HepG2 (cell line): ENCODE data around the gene ZNF26. TPM values are rescaled to one million over a fixed set of nuclear protein-coding genes. Genes with fewer than 3 reads are reported as not detected.

Source experiments
- AHR ChIP-seq: IDR thresholded peaks from 2 replicates; pipeline ENCODE4 v1.6.1; 2018; ENCODE audit warnings: missing genetic modification reagents, missing compliant biosample characterization
- ARID3A ChIP-seq: IDR thresholded peaks from 2 replicates; pipeline ENCODE4 v1.6.1; 2012; ENCODE audit warnings: low read depth, low read length, improper control_type of control experiment
- ATF5 ChIP-seq: sonication (generic); formaldehyde crosslinking; IDR thresholded peaks from 2 replicates; pipeline ENCODE4 v1.4.0; 2020; ENCODE audit warnings: mild to moderate bottlenecking, low read depth, missing genetic modification reagents
- HES4 ChIP-seq: sonication (generic); formaldehyde crosslinking; IDR thresholded peaks from 2 replicates; pipeline ENCODE4 v1.9.0; 2021; ENCODE audit warnings: mild to moderate bottlenecking, missing genetic modification reagents, borderline replicate concordance
- MED13 ChIP-seq: sonication (generic); formaldehyde crosslinking; IDR thresholded peaks from 2 replicates; pipeline ENCODE4 v1.5.0; 2020; ENCODE audit warnings: missing genetic modification reagents
- NCOA1 ChIP-seq: sonication (generic); formaldehyde crosslinking; IDR thresholded peaks from 2 replicates; pipeline ENCODE4 v1.9.0; 2021; ENCODE audit warnings: missing genetic modification reagents
- NCOA2 ChIP-seq: sonication (generic); formaldehyde crosslinking; IDR thresholded peaks from 2 replicates; pipeline ENCODE4 v1.8.0; 2022; ENCODE audit warnings: inconsistent platforms
- RNF2 ChIP-seq: fragments of 450-650 bp; conservative IDR thresholded peaks from 2 replicates; pipeline ENCODE4 v1.6.1; 2016; ENCODE audit warnings: low read depth
- THYN1 ChIP-seq: sonication (generic); formaldehyde crosslinking; IDR thresholded peaks from 2 replicates; pipeline ENCODE4 v1.8.1; 2023; ENCODE audit warnings: low read depth, mild to moderate bottlenecking, moderate library complexity, missing genetic modification reagents, borderline replicate concordance
- ZNF296 ChIP-seq: sonication (generic); formaldehyde crosslinking; conservative IDR thresholded peaks from 2 replicates; pipeline ENCODE4 v1.5.0; 2020; ENCODE audit warnings: mild to moderate bottlenecking, missing genetic modification reagents
- ZNF766 ChIP-seq: sonication (generic); formaldehyde crosslinking; IDR thresholded peaks from 2 replicates; pipeline ENCODE4 v1.5.0; 2020; ENCODE audit warnings: missing genetic modification reagents, borderline replicate concordance
- ZNF777 ChIP-seq: sonication (generic); formaldehyde crosslinking; IDR thresholded peaks from 2 replicates; pipeline ENCODE4 v1.4.0; 2020; ENCODE audit warnings: missing genetic modification reagents
- ZNF782 ChIP-seq: sonication (generic); formaldehyde crosslinking; IDR thresholded peaks from 2 replicates; pipeline ENCODE4 v1.4.0; 2020; ENCODE audit warnings: missing genetic modification reagents, mild to moderate bottlenecking, borderline replicate concordance
- ZNF83 ChIP-seq: sonication (generic); formaldehyde crosslinking; IDR thresholded peaks from 2 replicates; pipeline ENCODE4 v1.4.0; 2020; ENCODE audit warnings: missing genetic modification reagents, mild to moderate bottlenecking, borderline replicate concordance
- ZXDC ChIP-seq: sonication (generic); formaldehyde crosslinking; IDR thresholded peaks from 2 replicates; pipeline ENCODE4 v1.5.0; 2020; ENCODE audit warnings: mild to moderate bottlenecking, missing genetic modification reagents
- polyA plus RNA-seq, 8 experiments: library from polyadenylated mRNA; depleted of rRNA in 3 of 8; stranded (reverse) in 7 of 8; unstranded in 1 of 8; fragments of >200 nt; fragmentation: Illumina TruSeq in 4 of 8; extraction: Trizol in 4 of 8; gene quantifications; 2 replicates each; pipeline versions ENCODE4 v1.2.1 to v1.2.3, GENCODE V29; 2011 to 2016; ENCODE audit warnings: low read depth in 4 of 8, missing spikeins in 1 of 8, mixed read lengths in 1 of 8; ENCODE audit not compliant: insufficient read depth in 1 of 8
- total RNA-seq, 5 experiments: library from RNA; depleted of rRNA; stranded (reverse); fragments of >200 nt; fragmentation: Illumina TruSeq; extraction: Trizol; gene quantifications; 2 replicates each; pipeline ENCODE4 v1.2.3, GENCODE V29; 2016; ENCODE audit warnings: low read depth in 1 of 5
- TF ChIP-seq, protein P1 (sequence below): sonication (generic); formaldehyde crosslinking; IDR thresholded peaks from 2 replicates; pipeline ENCODE4 v1.5.1; 2020; ENCODE audit warnings: missing genetic modification reagents, mild to moderate bottlenecking, borderline replicate concordance
- TF ChIP-seq, protein P2 (sequence below): sonication (generic); formaldehyde crosslinking; IDR thresholded peaks from 2 replicates; pipeline ENCODE4 v1.4.0; 2020; ENCODE audit warnings: missing genetic modification reagents
- TF ChIP-seq, protein P3 (sequence below): sonication (generic); formaldehyde crosslinking; IDR thresholded peaks from 2 replicates; pipeline ENCODE4 v1.4.0; 2020; ENCODE audit warnings: mild to moderate bottlenecking, low read depth, missing genetic modification reagents

The ZNF26 gene
- total and polyA plus RNA-seq, 2 of the 13 experiments (the other 11 are each of a cell fraction or from before 2014, with no cell fraction given): 3.8 to 6.5 TPM

- TF ChIP-seq, protein P1, sequence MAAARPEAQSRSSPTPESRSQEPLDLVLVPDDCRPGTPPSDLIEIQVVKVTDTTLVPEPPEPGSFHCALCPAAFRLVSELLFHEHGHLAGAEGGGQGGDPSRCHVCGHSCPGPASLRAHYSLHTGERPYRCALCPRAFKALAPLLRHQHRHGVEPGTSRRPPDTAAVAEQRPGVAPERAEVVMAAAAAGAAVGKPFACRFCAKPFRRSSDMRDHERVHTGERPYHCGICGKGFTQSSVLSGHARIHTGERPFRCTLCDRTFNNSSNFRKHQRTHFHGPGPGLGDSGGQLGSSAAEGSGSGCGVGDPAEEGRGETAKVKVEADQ (CRISPR knock-in tag): 0 out of 2 replicates have a peak, but pooled peaks have one; percentile 16
- no peak for TF ChIP-seq ZNF782 (CRISPR knock-in tag)
- no peak for TF ChIP-seq ATF5
- TF ChIP-seq HES4 (CRISPR knock-in tag): no peak
- no peak for TF ChIP-seq NCOA1 (CRISPR knock-in tag)
- no peak for TF ChIP-seq MED13 (CRISPR knock-in tag)
- 0 out of 2 replicates have a peak, but pooled peaks have one; percentile 57 for TF ChIP-seq ZNF296 (CRISPR knock-in tag)
- no peak for TF ChIP-seq THYN1 (CRISPR knock-in tag)
- TF ChIP-seq, protein P2, sequence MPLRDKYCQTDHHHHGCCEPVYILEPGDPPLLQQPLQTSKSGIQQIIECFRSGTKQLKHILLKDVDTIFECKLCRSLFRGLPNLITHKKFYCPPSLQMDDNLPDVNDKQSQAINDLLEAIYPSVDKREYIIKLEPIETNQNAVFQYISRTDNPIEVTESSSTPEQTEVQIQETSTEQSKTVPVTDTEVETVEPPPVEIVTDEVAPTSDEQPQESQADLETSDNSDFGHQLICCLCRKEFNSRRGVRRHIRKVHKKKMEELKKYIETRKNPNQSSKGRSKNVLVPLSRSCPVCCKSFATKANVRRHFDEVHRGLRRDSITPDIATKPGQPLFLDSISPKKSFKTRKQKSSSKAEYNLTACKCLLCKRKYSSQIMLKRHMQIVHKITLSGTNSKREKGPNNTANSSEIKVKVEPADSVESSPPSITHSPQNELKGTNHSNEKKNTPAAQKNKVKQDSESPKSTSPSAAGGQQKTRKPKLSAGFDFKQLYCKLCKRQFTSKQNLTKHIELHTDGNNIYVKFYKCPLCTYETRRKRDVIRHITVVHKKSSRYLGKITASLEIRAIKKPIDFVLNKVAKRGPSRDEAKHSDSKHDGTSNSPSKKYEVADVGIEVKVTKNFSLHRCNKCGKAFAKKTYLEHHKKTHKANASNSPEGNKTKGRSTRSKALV (CRISPR knock-in tag): no peak
- TF ChIP-seq ZNF777: no peak
- TF ChIP-seq ZXDC: 0 out of 2 replicates have a peak, but pooled peaks have one; percentile 56
- peak; percentile 36; the same call in 1 of the 2 replicates for TF ChIP-seq ZNF766 (CRISPR knock-in tag)
- TF ChIP-seq, protein P3, sequence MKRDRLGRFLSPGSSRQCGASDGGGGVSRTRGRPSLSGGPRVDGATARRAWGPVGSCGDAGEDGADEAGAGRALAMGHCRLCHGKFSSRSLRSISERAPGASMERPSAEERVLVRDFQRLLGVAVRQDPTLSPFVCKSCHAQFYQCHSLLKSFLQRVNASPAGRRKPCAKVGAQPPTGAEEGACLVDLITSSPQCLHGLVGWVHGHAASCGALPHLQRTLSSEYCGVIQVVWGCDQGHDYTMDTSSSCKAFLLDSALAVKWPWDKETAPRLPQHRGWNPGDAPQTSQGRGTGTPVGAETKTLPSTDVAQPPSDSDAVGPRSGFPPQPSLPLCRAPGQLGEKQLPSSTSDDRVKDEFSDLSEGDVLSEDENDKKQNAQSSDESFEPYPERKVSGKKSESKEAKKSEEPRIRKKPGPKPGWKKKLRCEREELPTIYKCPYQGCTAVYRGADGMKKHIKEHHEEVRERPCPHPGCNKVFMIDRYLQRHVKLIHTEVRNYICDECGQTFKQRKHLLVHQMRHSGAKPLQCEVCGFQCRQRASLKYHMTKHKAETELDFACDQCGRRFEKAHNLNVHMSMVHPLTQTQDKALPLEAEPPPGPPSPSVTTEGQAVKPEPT (CRISPR knock-in tag): no peak
- no peak for TF ChIP-seq NCOA2 (CRISPR knock-in tag)
- TF ChIP-seq AHR: peak; percentile 46; the same call in 1 of the 2 replicates
- no peak for TF ChIP-seq ZNF83 (CRISPR knock-in tag)
- TF ChIP-seq RNF2: peak; percentile 80
- TF ChIP-seq ARID3A: no peak
Measured at GRCh38 chr12:132955094-132956010, 30.8 kb upstream of the ZNF26 start (continued).
